Endometrial microvascular endothelial cells (primary cell): Measurements from ENCODE around the gene CDK11B. TPM values are rescaled to one million over a fixed set of nuclear protein-coding genes. Genes with fewer than 3 reads are reported as not detected.
"Not testable (repeated sequence)": the region's sequence is repeated elsewhere in the genome, so short reads cannot be mapped to it uniquely, and the experiment has no call there.

Source experiments
- in situ Hi-C: cut with HindIII; loops from 2 replicates; pipeline ENCODE4 v1.10.0; 2017; ENCODE audit warnings: low sequenced_read_pairs, low pct_unique_long_range_greater_than_20kb; ENCODE audit errors: inconsistent ontology term
- total RNA-seq: library from RNA; depleted of rRNA; stranded (reverse); fragments of >200 nt; gene quantifications from one replicate; pipeline ENCODE4 v1.2.3, GENCODE V29; 2015; ENCODE audit errors: inconsistent ontology term

CDK11B gene
- total RNA-seq, 1 donor from 2014 or later: 17.7 TPM

DNA sequence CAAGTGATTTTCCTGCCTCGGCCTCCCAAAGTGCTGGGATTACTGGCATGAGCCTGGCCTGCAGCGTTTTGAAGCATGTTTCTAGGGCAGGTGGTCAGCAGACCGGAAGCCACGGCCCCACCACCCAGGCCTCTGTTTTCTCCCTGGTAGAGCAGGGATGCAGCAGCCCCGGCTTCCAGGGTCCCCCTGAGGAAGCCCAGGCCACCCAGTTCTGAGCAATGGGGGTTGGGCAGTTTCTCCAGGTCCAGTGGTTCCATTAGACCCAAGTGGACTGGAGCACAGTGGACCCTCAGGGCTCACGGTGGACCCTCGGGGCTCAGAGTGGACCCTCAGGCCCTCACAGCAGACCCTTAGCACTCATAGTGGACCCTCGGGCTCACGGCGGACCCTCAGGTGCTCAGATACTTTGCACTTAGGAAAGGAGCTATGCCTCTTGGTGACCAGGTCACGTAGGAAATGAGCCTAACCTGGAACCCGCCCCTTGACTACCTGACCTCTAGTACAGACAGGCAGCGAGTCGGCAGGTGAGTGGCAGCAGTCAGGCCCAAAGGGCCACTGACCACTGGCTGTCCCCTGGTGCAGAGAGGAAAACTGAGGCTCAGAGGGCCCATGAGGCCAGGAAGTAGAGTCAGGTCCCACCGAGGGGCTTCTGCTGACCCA is 54.3 kb downstream of the CDK11B start:
- in situ Hi-C loops: no loop called here

DNA sequence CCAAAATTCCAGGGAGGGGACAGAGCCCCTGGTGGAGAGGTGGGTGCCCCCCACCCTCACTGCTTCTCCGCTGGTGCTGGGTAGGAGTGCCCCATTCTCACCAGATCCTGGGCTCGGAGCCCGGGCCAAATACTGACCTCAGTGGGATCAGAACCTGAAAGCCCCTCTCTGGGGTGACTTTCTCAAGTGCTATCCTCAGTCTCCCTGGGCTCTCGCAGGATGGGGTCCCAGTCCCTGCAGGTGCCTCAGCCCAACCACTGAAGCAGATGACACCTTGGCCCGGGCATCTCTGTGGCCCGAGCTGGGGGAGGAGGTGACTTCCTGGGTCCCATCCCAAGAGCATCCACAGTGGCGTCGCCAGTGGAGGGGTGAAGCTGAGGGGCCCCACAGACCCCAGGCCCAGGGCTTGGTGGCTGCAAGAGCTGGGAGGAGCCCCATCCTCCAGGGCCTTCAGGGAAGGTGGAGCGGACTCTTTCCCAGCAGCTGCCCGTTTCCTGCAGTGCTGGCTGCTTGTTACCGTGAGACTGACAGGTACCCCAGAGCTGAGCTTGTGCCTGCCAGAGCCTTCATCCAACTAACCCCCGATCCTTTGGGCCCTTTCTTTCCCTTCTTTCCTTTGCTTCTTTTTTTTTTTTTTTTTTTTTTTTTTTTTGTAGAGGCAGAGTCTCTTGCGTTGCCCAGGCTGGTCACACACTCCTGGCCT is 55.0 kb downstream of the CDK11B start:
- in situ Hi-C loops: no loop called here

DNA sequence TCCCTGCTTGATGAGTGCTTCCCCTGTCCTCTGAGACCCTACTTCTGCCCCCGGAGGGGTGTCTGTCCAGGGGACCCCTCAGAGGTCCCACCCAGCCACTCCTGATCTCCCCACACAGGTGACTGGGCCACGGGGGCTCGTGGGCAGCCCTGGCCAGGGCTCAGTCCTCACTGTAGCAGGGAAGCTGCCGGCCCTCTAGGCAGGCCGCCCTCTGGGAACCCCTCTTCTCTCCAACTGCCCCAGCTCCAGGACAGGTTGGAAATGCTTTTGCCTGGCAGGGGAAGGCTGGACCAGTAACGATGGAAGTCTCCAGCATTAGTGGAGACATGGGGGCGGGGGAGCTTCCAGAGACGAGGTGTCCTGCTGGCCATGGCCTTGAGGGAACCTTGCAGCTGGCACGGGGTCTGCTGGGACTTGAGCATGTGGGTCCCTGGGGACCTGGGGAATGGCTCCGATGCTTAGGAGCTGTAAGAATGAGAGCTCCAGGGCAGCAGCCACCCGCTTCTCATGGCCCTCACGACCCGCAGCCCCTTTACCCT is 55.8 kb downstream of the CDK11B start:
- in situ Hi-C loops: no loop called here

DNA sequence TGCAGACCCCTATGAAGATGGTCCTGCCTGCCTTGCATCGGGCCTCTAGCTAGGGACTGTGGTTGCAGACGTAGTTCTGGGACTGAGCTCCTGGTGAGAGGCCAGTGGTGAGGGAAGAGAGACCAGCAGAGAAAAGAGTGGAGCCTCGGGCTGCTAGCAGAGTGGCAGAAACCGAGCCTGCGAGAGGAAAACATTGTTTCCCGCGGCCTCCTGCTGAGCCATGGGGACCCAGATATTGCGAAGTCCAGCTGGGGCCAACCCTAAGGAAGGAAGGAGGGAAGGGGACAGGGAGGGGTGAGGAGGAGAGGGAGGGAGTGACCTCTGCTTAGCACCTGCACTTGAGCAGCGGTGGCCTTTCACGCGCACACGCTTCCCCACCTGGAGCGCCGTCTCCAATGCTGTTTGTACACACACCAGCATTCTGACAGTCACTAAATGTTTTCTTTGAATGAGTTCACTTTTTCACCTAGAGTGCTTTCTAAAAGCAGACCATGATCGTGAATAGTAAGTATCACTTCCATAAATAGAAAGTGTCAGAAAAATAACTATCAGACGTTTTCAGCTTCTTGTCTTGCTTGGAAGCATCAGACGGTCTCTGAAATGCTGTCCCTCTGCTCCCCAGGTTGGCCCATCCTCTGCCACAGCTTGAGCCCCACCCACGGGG is 56.4 kb downstream of the CDK11B start:
- in situ Hi-C loops: no loop called here

DNA sequence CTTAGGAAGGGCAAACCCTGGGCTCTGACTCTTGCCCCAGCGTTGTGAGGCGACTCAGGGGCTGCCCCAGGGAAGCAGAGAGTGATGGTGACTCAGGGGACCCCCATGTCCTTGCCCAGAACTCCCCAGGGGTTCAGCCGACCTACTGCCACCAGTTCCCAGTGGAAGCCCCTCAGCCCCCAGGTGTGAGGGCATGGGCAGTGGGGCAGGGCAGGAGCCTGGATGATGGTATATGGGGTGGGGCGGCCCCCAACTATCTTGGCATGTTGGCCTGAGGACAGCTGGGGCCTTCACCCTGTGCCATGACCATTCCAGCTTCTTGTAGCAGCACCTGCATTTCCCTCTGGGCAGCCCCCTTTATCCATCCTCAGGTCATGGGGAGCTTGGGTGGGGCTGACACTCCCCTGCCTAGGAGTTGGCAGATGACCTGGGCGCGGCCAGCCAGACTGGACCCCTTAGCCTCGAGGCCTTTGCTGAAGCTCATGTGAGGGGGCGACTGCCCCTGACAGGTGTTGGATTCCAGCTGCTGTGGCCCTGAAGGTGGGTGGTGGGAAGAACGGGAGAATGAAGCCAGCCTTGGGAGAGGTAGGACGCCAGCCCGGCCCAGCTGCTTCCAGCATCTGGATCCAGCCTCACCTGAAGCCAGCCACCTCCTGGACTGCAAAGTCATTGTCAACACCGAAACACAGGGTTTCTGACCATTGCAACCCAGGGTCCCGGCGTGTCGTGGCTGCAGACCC is 57.1 kb downstream of the CDK11B start:
- in situ Hi-C loops: no loop called here

DNA sequence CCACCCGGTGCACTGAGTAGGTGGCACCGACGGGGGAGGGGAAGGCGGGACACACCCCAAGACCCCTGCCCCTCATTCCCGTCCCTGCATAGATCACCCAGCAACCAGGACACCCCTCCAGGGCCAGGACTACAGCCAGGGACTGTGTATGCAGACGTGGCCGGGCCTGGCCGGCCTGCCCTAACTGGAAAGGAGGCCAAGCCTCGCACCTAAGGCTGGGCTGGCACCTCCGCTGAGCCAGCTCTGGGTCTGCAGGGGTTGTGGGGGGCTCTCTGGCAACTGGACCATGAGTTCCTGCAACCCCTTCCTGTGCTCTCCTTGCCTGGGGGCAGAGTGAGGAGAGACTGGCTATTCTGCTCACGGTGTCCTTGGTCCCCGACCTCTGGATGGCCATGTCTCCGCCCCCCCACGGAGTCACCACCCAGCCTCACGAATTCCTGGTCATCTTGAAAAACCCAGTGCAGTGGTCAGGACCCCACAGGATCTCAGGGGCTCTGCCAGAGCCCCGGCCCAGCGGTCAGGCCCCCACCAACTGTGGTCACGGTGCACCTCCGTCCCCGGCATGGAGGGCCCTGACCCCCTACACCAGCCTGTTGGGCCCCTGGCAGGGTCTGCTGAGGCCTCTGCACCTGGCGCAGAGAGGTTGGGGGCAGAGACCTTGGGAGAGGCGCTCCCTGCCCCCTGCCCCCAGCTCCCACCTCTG is 57.8 kb downstream of the CDK11B start:
- in situ Hi-C loops: no loop called here

DNA sequence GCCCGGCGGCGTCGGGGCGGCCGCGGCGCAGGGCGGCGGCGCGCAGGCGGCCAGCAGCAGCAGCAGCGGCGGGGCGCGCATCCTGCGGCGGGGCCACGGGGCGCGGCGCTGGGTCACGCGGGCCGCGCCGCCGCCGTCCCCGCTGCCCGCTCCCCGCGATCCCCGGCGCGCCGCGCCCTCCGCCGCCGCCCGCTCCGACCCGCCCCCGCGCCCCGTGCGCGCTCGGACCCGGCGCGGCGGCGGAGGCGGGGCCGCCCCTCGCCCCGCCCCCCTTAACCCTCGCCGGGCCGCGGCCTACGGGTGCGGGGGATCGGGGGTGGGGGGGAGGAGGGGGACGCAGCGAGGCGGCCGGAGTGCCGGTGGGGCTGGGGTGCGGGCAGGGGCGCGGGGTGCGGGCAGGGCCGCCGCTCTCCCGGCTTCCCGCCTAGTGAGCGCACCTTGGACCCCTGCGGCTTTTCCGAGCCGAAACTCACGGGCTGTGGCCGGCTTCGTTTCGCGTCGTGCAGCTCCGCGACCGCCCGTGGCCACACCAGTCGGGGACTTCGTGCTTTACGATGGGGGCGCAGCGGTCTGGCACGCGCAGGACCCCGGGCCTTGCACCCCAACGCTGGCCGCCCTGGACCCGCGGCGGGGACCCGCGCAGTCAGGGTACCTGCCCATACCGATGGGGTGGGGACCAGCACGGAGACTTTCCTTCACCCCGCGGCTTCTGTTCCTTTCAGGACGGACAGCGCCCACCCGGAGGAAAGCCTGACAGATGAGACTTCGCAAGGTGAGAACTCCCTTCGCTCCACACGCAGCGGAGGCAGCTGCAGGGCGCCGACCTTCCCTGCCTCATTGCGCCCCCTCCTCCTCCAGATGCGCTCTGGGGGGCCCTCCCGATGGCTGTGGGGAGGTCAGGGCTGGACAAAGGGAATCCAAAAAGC is 58.6 kb downstream of the CDK11B start, which contains the start of gene FNDC10:
TSS of gene FNDC10 (minus strand) at position 201 of the 926 bp plus-strand sequence. CDS start at position 81, 120 bp downstream.
- in situ Hi-C loops: no loop called here

DNA sequence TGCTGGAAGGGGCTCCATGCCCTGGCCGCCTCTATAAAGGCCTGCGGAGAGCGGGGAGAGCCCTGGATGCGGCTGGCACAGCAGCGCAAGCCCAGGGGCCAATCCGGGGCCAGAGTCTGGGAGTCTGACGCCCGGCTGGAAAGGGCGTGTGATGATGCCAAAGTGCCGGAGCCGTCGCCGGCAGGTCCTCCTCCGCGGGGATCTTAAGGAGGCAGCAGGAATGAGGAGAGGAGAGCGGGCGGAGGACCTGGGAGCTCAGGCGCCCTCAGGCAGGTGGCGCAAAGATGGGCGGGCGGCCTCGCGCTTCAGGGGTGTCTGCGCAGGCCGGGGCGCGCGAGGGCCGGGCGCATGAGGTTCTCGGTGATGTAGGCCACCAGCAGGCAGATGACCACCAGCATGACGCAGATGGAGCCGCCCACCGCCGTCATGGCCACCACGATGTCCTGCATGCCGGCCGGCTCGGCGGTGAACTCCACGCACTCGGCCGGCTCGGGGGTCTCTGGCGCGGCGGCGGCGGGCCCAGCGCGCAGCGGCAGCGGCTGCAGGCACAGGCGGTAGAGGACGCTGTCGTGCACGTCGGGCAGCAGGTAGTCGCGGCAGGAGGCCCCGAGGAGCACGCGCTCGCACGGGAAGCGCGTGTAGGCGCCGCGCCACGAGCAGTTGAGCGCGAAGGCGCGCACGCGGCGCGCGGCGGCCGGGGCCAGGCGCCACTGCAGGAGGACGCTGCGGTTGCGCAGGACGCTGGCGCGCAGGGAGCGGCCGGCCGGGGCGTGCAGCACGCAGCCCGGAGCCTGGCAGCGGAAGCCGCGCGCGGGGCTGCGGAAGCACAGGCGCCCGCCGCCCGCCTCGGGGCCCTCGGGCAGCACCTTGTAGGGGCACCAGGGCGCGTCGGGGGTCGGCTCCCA is 59.5 kb downstream of the CDK11B start:
- in situ Hi-C loops: no loop called here

DNA sequence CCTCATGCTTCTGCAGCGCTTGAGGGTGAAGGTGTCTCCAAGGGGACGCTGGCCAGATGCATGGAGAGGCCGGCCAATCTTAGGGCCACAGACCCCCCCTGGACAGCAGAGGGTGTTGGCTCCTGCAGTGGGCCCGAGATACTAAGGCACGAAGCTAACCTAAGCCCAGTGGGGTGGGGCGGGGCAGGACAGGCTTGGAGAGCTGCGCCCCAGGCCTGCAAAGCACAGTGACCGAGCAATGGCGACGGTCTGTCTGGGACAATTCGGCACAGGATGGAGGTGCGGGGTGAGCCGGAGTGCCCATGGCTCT is 60.1 kb downstream of the CDK11B start:
- in situ Hi-C loops: no loop called here

DNA sequence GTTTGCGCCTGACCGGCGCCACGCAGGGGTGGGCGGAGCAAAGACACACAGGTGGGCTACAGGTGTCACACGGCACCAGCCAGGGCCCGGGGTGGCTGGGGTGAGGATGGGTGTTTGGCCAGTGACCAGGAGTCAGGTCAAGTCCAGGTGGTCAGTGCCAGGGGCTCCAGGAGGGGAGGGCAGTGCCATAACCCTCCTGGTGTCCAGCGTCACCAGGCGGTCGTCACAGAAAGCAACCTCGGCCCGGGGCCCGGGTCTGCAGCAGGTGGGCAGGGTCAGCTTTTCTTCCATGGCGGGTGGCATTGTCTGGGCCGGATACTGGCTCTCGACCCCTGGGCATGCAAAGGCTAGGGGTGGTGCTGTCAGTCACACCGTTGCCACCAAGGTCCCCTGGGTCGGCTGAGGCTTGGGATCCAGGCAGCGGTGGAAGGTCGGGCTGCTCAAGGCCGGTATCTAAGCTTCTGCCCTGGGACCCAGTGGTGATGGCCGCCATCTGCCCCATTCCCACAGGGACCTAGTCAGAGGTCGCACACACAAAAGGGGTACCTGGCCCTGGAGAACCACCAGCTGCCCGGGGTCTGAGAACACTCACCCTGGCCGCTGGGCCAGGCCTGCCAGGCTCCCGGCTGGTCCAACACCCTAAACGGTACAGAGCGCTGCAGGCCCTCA is 60.6 kb downstream of the CDK11B start:
- in situ Hi-C loops: no loop called here

DNA sequence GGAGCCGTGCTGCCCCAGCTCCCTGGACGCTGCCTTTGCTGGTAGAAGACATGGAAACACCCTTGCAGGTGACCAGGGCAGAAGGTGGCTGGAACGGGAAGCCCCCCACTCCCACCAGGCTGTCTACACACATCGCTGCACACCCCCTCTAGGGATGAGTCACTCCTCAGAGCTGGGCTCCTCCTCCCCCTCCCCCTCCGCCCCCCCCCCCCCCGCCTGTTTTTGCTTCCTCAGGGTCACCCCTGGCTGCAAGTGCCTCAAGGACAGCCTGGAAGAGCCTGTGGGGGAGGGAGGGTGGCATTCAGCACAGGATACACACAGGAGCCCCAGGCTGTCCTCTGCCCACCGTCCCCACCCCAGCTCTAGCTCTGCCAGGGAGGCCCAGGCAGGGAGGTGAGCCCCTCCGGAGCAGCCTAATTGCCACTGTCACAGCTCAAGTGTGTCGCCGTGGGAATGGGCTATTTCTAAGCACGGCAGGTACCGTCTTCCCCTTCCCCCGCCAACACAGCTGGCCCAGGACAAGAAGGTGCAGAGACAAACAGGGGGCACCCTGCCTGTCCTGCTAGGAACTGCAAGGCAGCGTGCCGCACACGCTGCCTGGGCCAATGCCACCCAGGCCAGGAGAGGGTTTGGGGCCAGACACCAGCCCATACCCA is 61.4 kb downstream of the CDK11B start:
- in situ Hi-C loops: no loop called here

DNA sequence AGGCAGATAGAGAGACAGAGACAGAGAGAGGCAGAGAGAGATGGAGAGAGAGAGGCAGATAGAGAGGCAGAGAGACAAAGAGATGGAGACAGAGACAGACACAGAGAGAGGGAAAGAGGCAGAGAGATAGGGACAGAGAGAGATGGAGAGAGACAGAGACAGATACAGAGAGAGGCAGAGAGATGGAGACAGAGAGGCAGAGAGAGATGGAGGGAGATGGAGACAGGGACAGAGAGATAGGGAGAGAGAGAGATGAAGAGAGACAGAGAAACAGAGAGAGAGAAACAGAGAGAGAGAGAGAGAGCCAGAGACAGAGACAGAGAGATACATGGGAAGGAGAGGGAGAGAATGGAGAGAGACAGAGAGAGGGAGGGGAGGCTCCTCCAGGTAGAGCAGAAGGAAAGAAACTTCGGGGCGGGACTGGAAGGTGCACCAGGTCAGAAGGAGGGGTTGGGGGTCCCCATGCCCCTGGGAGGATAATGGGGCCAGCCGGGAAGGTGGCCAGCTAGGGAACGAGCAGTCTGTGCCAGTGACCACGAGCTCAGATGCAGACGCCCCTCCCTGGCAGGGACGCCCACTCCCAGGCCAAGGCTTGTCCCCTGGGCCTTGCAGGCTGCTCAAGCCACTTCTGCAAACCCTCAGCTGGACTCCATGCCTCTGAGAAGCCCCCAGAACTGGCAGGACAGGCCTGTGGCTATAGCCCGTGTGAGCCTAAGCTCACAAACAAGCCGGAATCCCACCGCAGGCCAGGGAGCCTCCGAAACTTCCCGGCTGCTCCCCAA is 62.1 kb downstream of the CDK11B start:
- in situ Hi-C loops: no loop called here

DNA sequence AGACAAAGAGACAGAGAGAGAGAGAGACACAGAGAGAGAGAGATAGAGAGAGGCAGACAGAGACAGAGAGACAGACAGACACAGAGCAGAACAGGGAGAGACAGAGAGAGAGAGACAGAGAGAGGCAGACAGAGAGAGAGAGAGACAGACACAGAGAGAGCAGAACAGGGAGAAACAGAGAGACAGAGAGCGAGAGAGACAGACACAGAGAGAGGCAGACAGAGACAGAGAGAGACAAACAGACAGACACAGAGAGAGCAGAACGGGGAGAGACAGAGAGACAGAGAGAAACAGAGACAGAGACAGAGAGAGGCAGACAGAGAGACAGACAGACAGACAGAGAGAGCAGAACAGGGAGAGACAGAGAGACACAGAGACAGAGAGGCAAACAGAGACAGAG is 63.5 kb downstream of the CDK11B start:
- in situ Hi-C loops: not testable (repeated sequence)

DNA sequence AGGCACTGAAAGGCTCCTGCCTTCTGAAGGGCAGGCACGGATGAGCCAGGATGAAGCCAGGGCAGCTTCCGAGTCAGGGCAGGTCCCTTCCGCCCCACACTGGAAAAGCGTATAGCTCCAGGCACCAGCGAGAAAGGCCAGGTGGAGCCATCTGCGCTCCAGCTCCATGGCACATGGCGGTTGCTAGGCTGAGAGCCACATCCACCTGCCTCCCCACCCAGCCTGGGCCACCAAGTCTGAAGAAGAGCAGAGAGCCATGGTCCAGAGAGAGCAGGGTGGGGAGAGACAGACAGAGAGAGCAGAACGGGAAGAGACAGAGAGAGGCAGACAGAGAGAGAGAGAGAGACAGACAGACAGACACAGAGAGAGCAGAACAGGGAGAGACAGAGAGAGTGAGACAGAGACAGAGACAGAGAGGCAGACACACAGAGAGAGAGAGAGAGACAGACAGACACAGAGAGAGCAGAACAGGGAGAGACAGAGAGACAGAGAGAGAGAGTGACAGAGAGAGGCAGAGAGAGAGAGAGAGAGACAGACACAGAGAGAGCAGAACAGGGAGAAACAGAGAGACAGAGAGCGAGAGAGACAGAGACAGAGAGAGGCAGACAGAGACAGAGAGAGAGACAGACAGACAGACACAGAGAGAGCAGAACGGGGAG is 64.1 kb downstream of the CDK11B start:
- in situ Hi-C loops: no loop called here
